Thyroid gland (tissue), 4 donors: Measurements from ENCODE around the gene RNASE4. TPM values are rescaled to one million over a fixed set of nuclear protein-coding genes. Genes with fewer than 3 reads are reported as not detected.

ENCODE experiments used
- DNase-seq, 2 donors: peaks; one replicate each; pipeline ENCODE4 v3.0.0-alpha.2; 2019
- H3K27ac ChIP-seq, 3 donors: fragments of 200-600 bp; sonication (generic); 1 replicate in 2 of 3; 2 replicates in 1 of 3; pipeline ENCODE4 v1.5.1; 2016 to 2019; ENCODE audit warnings: mild to moderate bottlenecking in 1 of 3, moderate library complexity in 1 of 3
- H3K27me3 ChIP-seq: fragments of 200-600 bp; sonication (generic); one replicate; pipeline ENCODE4 v1.5.1; 2019
- H3K36me3 ChIP-seq, 2 donors: fragments of 200-600 bp; sonication (generic); one replicate each; pipeline ENCODE4 v1.5.1; 2016 to 2019
- H3K4me1 ChIP-seq, 2 donors: fragments of 200-600 bp; sonication (generic); one replicate each; pipeline ENCODE4 v1.5.1; 2017 to 2019
- H3K4me3 ChIP-seq, 3 donors: fragments of 200-600 bp; sonication (generic); replicated peaks in 1 of 3; 1 replicate in 2 of 3; 2 replicates in 1 of 3; pipeline ENCODE4 v1.5.1; 2016; ENCODE audit warnings: mild to moderate bottlenecking in 1 of 3
- H3K9me3 ChIP-seq: fragments of 200-600 bp; sonication (generic); one replicate; pipeline ENCODE4 v1.5.1; 2017
- CTCF ChIP-seq, 6 experiments: fragments of 200-600 bp in 3 of 6; fragments of 450-650 bp in 3 of 6; sonication (generic) in 3 of 6; IDR thresholded peaks; one replicate each; pipeline ENCODE4 v1.5.1; 2016 to 2019; ENCODE audit warnings: antibody characterized with exemption in 6 of 6, mild to moderate bottlenecking in 2 of 6, inconsistent platforms in 1 of 6, moderate library complexity in 1 of 6
- POLR2A ChIP-seq, 2 donors: fragments of 450-650 bp; IDR thresholded peaks; one replicate each; pipeline ENCODE4 v1.6.1; 2017; ENCODE audit warnings: antibody characterized with exemption in 2 of 2, mild to moderate bottlenecking in 2 of 2, moderate library complexity in 1 of 2
- WGBS, 2 donors: methylation state at CpG; one replicate each; pipeline ENCODE4 v1.1.5; 2017; 5-methylcytosine and 5-hydroxymethylcytosine counted together
- intact Hi-C: fragments of 100-400 bp; cut with DNase I; formaldehyde crosslinking; loops from one replicate; pipeline ENCODE4 v1.15.1; 2023
- total RNA-seq, 4 donors: library from RNA; depleted of rRNA; stranded (reverse); fragments of >200 nt; gene quantifications; one replicate each; pipeline ENCODE4 v1.2.3, GENCODE V29; 2016

Gene RNASE4
- total RNA-seq, 4 donors from 2014 or later: 15.5 to 58.9 (median 45.8) TPM

DNA sequence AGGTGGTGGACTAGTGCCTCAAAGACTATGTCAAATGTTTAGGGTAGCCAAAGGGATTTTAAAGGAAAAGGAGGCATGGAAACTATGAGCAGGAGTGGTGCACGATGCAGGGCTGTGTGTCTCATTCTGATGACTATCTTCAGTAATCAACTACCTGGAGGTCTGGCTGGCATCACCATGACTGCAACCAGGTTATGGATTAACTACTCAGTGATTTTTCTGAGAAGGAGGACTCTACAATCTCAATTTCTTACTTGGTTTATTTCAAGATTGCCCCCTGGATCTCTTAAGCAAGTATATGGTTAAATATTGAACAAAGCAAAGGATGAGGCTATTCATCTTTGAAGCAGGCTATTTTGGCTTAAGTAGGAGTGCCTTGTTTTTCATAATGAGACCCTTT, 42.2 kb downstream of the RNASE4 start:
- no peak overlapping the region for H3K4me3 ChIP-seq
- no peaks in the 10 kb centered on the region for H3K9me3 ChIP-seq
- TF ChIP-seq POLR2A (IDR thresholded peaks at IDR 0.05) (no peak), CTCF (IDR thresholded peaks at IDR 0.05) (no peak)
- intact Hi-C loops: no loop called here
- DNase-seq: no peak
- no peak overlapping the region for H3K27ac ChIP-seq
- WGBS, 2 donors: 73 to 91% methylated on average over 1 of the region's 1 CpG
- no peaks in the 10 kb centered on the region for H3K4me1 ChIP-seq
- no peaks in the 10 kb centered on the region for H3K36me3 ChIP-seq
- H3K27me3 ChIP-seq: no peaks in the 10 kb centered on the region

DNA sequence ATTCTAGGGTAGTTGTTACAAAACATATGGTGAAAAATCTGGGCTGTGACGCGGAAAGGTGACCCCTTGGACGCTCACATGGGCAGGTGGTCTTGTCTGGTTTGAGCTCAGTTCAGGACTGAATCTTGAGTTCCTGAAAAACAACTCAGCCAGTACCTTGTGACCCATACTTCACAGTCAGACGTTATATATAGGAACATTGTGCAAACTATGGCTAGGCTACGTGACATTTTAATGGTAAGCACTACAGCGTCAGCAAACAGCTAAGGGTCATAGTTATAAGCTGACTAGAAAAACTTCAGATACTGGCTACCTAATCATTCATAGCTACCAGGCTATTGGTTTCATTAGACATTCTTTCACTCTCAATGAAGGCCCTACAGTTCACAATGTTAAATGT, 46.5 kb downstream of the RNASE4 start:
- no peak overlapping the region for H3K27ac ChIP-seq
- intact Hi-C loops: no loop called here
- no peak overlapping the region for H3K4me3 ChIP-seq
- 71 to 90% methylated on average over 6 of the region's 6 CpGs for WGBS, 2 donors
- no peak for DNase-seq
- H3K36me3 ChIP-seq: no peaks in the 10 kb centered on the region
- no peaks in the 10 kb centered on the region for H3K9me3 ChIP-seq
- H3K27me3 ChIP-seq: no peaks in the 10 kb centered on the region
- no peaks in the 10 kb centered on the region for H3K4me1 ChIP-seq
- TF ChIP-seq POLR2A (IDR thresholded peaks at IDR 0.05) (no peak), CTCF (IDR thresholded peaks at IDR 0.05) (no peak)

DNA sequence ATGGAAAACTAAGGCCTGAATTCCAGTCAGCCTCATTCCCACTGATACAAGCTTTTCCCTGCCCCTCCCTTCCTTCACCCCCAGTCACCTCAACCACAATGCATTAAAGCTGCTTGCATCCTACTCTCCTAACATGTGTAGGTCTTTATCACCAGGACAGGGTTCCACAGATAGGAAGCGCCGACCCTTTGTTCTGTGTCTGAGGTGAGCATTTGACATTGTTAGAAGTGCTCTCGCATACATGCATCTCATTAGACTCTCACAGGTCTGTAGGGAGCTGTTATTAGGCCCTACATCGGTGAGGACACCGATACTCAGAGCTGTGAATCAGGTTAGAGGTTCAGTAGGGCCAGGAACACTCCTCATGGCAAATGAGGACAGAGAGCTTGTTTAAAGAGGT, 48.1 kb downstream of the RNASE4 start:
- no peaks in the 10 kb centered on the region for H3K27me3 ChIP-seq

GRCh38 chr14:20732979-20733635, 48.7 kb downstream of the RNASE4 start:
- Histone ChIP-seq H3K9me3 (no peaks in the 10 kb centered on the region), H3K4me3 (no peak overlapping the region), H3K27ac (no peak overlapping the region), H3K4me1 (no peaks in the 10 kb centered on the region), H3K36me3 (no peaks in the 10 kb centered on the region), H3K27me3 (no peaks in the 10 kb centered on the region)
- 66 to 79% methylated on average over 6 of the region's 6 CpGs for WGBS, 2 donors
- no peak for TF ChIP-seq POLR2A (IDR thresholded peaks at IDR 0.05)
- TF ChIP-seq CTCF (IDR thresholded peaks at IDR 0.05): no peak
- no peak for DNase-seq
- intact Hi-C loops: no loop called here

More for the DNA sequence above, 48.1 kb downstream of the RNASE4 start:
- H3K36me3 ChIP-seq: no peaks in the 10 kb centered on the region
- no peak for DNase-seq
- TF ChIP-seq CTCF (IDR thresholded peaks at IDR 0.05): no peak
- TF ChIP-seq POLR2A (IDR thresholded peaks at IDR 0.05): no peak
- no peaks in the 10 kb centered on the region for H3K9me3 ChIP-seq
- no peak overlapping the region for H3K4me3 ChIP-seq
- no peaks in the 10 kb centered on the region for H3K4me1 ChIP-seq
- intact Hi-C loops: no loop called here
- H3K27ac ChIP-seq: no peak overlapping the region
- 67 to 92% methylated on average over 5 of the region's 5 CpGs for WGBS, 2 donors

DNA sequence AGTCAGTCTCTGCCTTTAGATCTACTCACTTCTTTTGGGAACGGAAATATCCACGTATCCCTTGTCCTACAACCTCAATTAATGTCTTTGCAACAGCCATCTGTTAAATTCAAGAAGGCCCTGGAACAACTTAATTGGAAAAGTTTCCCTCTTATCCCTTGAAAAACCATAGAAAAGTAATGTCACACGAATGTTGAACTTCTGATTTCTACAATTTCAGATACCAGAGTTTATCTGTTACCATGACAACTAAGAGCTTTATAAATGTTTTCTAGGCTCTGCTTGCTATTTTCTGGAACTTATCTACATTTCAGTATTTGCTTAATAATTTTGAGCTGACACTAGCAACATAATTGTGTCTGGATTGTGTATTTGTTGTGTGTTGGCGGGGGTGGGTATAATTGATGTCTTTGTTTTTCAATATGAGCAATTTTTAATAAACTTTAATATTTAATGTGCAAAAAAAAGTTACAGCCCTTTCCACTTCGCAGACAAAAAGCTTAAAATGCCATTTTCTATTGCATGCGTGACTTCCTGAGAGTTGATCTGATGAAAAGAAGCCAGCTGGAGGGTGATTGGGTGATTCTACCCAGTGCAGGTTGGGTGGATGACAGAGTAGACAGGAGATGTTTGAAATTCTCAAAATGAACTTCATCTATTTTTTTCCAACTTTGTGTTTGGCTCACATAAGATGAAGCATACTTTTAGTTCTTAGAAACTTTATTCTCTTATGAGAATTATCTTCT, 49.5 kb downstream of the RNASE4 start:
- 48 to 68% methylated on average over 6 of the region's 6 CpGs for WGBS, 2 donors
- TF ChIP-seq POLR2A (IDR thresholded peaks at IDR 0.05) (no peak), CTCF (IDR thresholded peaks at IDR 0.05) (no peak)
- Histone ChIP-seq H3K27ac (no peak overlapping the region), H3K4me3 (no peak overlapping the region), H3K9me3 (no peaks in the 10 kb centered on the region), H3K36me3 (no peaks in the 10 kb centered on the region), H3K27me3 (no peaks in the 10 kb centered on the region), H3K4me1 (no peaks in the 10 kb centered on the region)
- DNase-seq: no peak
- intact Hi-C loops: no loop called here
